Epithelial cell of esophagus (primary cell): Measurements from ENCODE around the gene AKNA.

Experiments
- DNase-seq: peaks from one replicate; pipeline ENCODE4 v3.0.0; 2010; ENCODE audit warnings: low read depth
- H3K4me3 ChIP-seq: 2 replicates; pipeline ENCODE4 v1.5.1; 2011; ENCODE audit warnings: mild to moderate bottlenecking, low read length, control low read depth
- CTCF ChIP-seq: IDR thresholded peaks from 2 replicates; pipeline ENCODE4 v1.5.1; 2011; ENCODE audit warnings: low read depth, mild to moderate bottlenecking, low read length, control low read depth, inconsistent platforms; ENCODE audit not compliant: insufficient read depth; ENCODE audit errors: missing control alignments

The AKNA gene

GRCh38 chr9:114371973-114372917 lies 15.5 kb downstream of the AKNA start:
- no peak overlapping the region for H3K4me3 ChIP-seq
- peak; percentile 47 for DNase-seq
- TF ChIP-seq CTCF, result no peak

- H3K4me3 ChIP-seq, result no peak overlapping the region
- no peak for DNase-seq
- no peak for TF ChIP-seq CTCF
Observed at GRCh38 chr9:114371343-114371944, 16.3 kb downstream of the AKNA start.

- DNase-seq, result no peak
- TF ChIP-seq CTCF, result no peak
- H3K4me3 ChIP-seq, result no peak overlapping the region
Observed at GRCh38 chr9:114370968-114371320, 16.8 kb downstream of the AKNA start.

GRCh38 chr9:114370251-114370967 lies 17.4 kb downstream of the AKNA start:
- no peak overlapping the region for H3K4me3 ChIP-seq
- no peak for DNase-seq
- TF ChIP-seq CTCF, result no peak

- H3K4me3 ChIP-seq, result no peak overlapping the region
- no peak for DNase-seq
- TF ChIP-seq CTCF, result no peak
Observed at GRCh38 chr9:114369216-114370130, 18.3 kb downstream of the AKNA start.
